ENCODE data around the gene CDK11B. TPM values are rescaled to one million over a fixed set of nuclear protein-coding genes. Genes with fewer than 3 reads are reported as not detected.
"Not testable (repeated sequence)": the region's sequence is repeated elsewhere in the genome, so short reads cannot be mapped to it uniquely, and the experiment has no call there.

CDK11B gene
- total and polyA plus RNA-seq, 2 experiments from 2014 or later = 11.7 to 19.1 TPM

DNA sequence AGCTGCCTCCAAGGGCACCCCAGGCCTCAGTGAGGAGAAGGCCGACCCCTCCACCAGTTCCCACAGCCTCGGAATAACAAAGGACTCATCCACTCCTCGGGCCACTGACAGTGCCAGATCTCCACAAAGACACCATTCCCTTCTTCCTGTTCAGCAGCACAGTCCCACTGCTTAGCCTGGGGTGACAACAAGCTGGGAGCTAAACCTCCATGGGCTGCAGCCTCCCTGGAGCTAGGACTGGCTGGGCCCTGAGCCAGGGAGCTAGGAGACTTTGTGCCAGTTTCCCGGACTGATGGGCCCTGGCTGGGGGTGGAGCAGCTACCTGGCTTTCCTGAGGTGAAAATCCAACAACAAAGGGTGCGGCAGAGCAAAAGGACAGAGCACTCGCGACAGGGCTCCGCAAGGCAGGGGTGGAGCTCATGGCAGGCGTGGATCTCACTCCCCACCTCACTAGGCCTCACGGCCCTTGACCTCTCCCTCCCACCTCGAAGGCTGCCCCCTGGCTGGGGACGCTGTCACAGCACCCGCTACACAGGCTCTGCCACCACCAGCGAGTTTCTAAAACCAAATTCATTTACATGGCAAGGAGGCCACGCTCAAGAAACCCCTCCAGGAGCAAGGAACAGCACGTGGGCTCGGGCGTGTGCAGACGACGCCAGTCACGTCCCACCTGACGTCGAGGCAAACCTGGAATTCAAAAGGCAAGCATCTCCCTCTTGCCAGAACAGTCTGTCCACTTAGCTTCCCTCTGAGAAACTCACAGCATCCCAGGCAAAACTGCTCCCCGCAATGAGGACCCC lies 20.0 kb upstream of the CDK11B start:
- no peak overlapping the region for H3K27ac ChIP-seq
- no peaks in the 10 kb centered on the region for H3K9me3 ChIP-seq (ENCODE audit: low read depth)
- no peak overlapping the region for H3K4me2 ChIP-seq (ENCODE audit: unreplicated experiment)
- no peaks in the 10 kb centered on the region for H3K4me1 ChIP-seq (ENCODE audit: insufficient read depth)
- H3K36me3 ChIP-seq (ENCODE audit: low read depth) = no peaks in the 10 kb centered on the region
- H4K20me1 ChIP-seq (ENCODE audit: insufficient read depth) = no peaks in the 10 kb centered on the region
- DNase-seq = no peak
- in situ Hi-C loops (cut with MboI) = no loop called here
- H3F3A ChIP-seq (ENCODE audit: insufficient read depth) = no peaks in the 10 kb centered on the region
- WGBS, 2 experiments (ENCODE audit: low coverage in 1 of 2, low lambda C conversion rate in 2 of 2, missing lambda C conversion rate in 2 of 2) = 73 to 75% methylated on average over 22 to 24 of the region's 24 CpGs
- H2AFZ ChIP-seq = no peak overlapping the region
- H3K9me2 ChIP-seq (ENCODE audit: insufficient read depth) = no peaks in the 10 kb centered on the region
- H3K27me3 ChIP-seq (replicated peaks; ENCODE audit: insufficient read depth) = no peaks in the 10 kb centered on the region
- H3K4me3 ChIP-seq = no peak overlapping the region
- no peak for TF ChIP-seq EZH2phosphoT487 (IDR thresholded peaks at IDR 0.05; ENCODE audit: insufficient read depth, low read depth)
- TF ChIP-seq EZH2 (IDR thresholded peaks at IDR 0.05; ENCODE audit: insufficient read depth, poor library complexity, severe bottlenecking) = no peak
- no peak overlapping the region for H3K9ac ChIP-seq
- peaks cover 66% of the 10 kb centered on the region for H3K79me2 ChIP-seq (ENCODE audit: insufficient read depth)

DNA sequence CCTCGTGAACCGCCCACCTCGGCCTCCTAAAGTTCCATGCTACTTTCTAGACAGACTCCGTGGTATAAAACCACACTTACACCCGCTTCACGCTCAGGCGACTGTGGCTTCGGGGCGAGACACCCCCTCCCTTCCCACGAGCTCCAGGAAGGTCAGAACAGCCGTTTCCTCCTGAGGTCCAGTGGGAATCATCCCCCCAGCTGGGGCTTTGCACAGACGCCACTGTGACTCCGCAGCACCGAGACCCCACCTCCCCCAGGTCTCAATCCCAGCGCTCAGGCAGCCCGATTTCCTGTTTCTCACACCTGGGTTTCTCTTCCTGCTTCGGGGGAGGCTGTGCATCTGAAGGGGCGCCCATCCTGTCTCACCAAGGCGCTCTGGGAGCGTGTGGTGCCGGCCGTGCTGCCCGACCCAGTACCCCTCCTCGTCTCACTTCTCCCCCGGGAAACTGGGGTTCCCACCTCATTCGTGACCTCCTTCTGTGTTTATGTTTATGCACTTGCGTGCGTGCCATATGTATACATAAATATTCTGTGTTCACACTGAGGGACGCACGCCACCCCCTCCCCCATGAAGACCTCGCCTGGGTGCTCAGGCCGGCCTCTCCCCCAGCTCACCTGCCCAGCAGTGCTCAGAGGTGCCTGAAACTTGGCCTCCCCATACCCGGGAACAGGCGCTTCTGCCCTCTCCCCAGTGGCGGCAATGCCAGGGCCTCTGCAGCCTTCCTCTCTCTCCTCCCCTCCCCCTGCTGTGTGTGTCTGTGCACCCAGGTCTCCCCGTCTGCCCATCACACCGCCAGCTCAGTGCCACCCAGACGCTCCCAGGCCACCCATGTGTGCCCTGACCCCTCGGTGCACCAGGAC lies 19.1 kb upstream of the CDK11B start:
- Histone ChIP-seq H3K4me2 (ENCODE audit: unreplicated experiment) (no peak overlapping the region), H3K36me3 (ENCODE audit: low read depth) (no peaks in the 10 kb centered on the region), H3K27ac (no peak overlapping the region), H3K4me3 (no peak overlapping the region), H3K4me1 (ENCODE audit: insufficient read depth) (no peaks in the 10 kb centered on the region), H3K9me2 (ENCODE audit: insufficient read depth) (no peaks in the 10 kb centered on the region), H3K79me2 (ENCODE audit: insufficient read depth) (peaks cover 57% of the 10 kb centered on the region), H3K27me3 (replicated peaks; ENCODE audit: insufficient read depth) (no peaks in the 10 kb centered on the region), H2AFZ (no peak overlapping the region), H3K9me3 (ENCODE audit: low read depth) (no peaks in the 10 kb centered on the region), H3K9ac (no peak overlapping the region), H4K20me1 (ENCODE audit: insufficient read depth) (no peaks in the 10 kb centered on the region), H3F3A (ENCODE audit: insufficient read depth) (no peaks in the 10 kb centered on the region)
- in situ Hi-C loops (cut with MboI) = no loop called here
- TF ChIP-seq EZH2phosphoT487 (IDR thresholded peaks at IDR 0.05; ENCODE audit: insufficient read depth, low read depth) = no peak
- no peak for TF ChIP-seq EZH2 (IDR thresholded peaks at IDR 0.05; ENCODE audit: insufficient read depth, poor library complexity, severe bottlenecking)
- 87 to 88% methylated on average over 38 to 39 of the region's 39 CpGs for WGBS, 2 experiments (ENCODE audit: low coverage in 1 of 2, low lambda C conversion rate in 2 of 2, missing lambda C conversion rate in 2 of 2)
- no peak for DNase-seq

DNA sequence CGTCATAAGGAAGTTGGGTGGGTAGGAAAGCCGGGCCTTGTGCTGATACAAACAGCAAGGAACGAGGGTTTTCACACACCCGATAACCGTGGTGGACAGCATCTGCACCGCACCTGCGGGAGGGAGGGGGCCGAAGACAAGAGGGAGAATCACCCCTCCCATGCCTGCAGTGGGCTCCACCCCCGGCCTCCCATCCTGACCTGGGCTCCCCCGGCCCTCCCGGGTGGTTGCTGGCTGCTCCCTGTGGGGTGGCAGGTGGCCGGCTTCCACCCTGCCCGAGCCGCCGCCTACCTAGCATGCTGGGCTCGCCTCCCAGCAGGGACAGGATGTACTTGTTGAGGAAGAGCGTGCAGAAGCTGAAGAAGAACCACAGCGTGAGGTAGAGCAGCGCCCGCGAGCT lies 17.3 kb upstream of the CDK11B start:
- DNase-seq; H3K9ac ChIP-seq; H3K27ac ChIP-seq; H3K36me3 ChIP-seq (ENCODE audit: low read depth); H3K4me1 ChIP-seq (ENCODE audit: insufficient read depth); H3K4me3 ChIP-seq; H3K9me2 ChIP-seq (ENCODE audit: insufficient read depth); in situ Hi-C loops (cut with MboI); H3K9me3 ChIP-seq (ENCODE audit: low read depth); H3K4me2 ChIP-seq (ENCODE audit: unreplicated experiment); H2AFZ ChIP-seq; H4K20me1 ChIP-seq (ENCODE audit: insufficient read depth); H3F3A ChIP-seq (ENCODE audit: insufficient read depth); H3K27me3 ChIP-seq (replicated peaks; ENCODE audit: insufficient read depth): not testable (repeated sequence)
- WGBS, 2 experiments (ENCODE audit: low coverage in 1 of 2, low lambda C conversion rate in 2 of 2, missing lambda C conversion rate in 2 of 2) = 87% methylated on average over 5 of the region's 21 CpGs; no CpG with 5 or more reads in 1 of the 2 experiments
- H3K79me2 ChIP-seq (ENCODE audit: insufficient read depth) = peaks cover 39% of the 10 kb centered on the region

DNA sequence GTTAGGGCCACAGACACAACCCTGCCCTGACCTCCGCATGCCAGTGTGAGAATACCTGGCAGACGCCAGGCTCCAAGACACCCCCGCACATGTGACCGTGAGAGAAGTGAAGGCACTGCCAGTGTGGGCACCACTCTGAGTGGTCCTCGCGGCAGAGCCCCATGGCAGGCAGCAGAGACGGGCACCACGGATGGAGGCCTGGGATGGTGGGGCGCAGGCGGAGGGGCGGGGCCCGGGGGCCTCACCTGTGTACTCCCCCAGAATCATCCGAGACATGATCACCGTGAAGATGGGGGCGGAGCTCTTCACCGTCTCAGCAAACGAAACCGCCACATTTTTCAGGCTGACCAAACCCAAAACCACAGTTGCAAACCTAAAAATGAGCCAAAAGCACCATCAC lies 16.4 kb upstream of the CDK11B start:
- H3K9me2 ChIP-seq (ENCODE audit: insufficient read depth); H3K4me1 ChIP-seq (ENCODE audit: insufficient read depth); H3K36me3 ChIP-seq (ENCODE audit: low read depth); H4K20me1 ChIP-seq (ENCODE audit: insufficient read depth); H3K9me3 ChIP-seq (ENCODE audit: low read depth); H3K4me3 ChIP-seq; H3K9ac ChIP-seq; H3K4me2 ChIP-seq (ENCODE audit: unreplicated experiment); H3K27ac ChIP-seq; H3F3A ChIP-seq (ENCODE audit: insufficient read depth); in situ Hi-C loops (cut with MboI); H3K27me3 ChIP-seq (replicated peaks; ENCODE audit: insufficient read depth); DNase-seq; H2AFZ ChIP-seq: not testable (repeated sequence)
- peaks cover 30% of the 10 kb centered on the region for H3K79me2 ChIP-seq (ENCODE audit: insufficient read depth)
- 96% methylated on average over 14 of the region's 18 CpGs; no CpG with 5 or more reads in 1 of the 2 experiments for WGBS, 2 experiments (ENCODE audit: low coverage in 1 of 2, low lambda C conversion rate in 2 of 2, missing lambda C conversion rate in 2 of 2)

DNA sequence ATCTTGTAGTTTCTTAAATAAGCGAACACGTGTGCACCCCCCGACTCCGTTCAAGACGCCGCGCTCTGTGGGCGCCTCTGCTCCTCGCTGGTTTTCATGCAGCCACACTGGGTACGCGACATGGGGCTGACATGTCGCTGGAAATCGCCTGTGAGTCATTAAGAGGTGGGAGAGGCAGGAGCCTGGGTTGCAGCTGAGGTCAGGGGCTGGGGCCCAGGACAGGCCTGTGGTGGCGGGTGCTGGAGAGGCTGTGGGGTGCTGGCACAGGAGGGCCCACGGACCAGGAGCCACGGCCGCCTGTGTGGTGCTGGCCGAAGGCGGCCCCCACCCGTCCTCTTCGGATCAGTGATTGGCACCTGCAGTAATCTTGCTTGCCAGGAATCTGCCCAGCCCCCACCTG lies 16.0 kb upstream of the CDK11B start:
- H3F3A ChIP-seq (ENCODE audit: insufficient read depth); H3K36me3 ChIP-seq (ENCODE audit: low read depth); H3K27me3 ChIP-seq (replicated peaks; ENCODE audit: insufficient read depth); H3K9ac ChIP-seq; H3K4me2 ChIP-seq (ENCODE audit: unreplicated experiment); H3K9me3 ChIP-seq (ENCODE audit: low read depth); DNase-seq; in situ Hi-C loops (cut with MboI); H3K27ac ChIP-seq; H3K4me3 ChIP-seq; H3K9me2 ChIP-seq (ENCODE audit: insufficient read depth); H4K20me1 ChIP-seq (ENCODE audit: insufficient read depth); H2AFZ ChIP-seq; H3K4me1 ChIP-seq (ENCODE audit: insufficient read depth): not testable (repeated sequence)
- H3K79me2 ChIP-seq (ENCODE audit: insufficient read depth) = peaks cover 26% of the 10 kb centered on the region
- WGBS, 2 experiments (ENCODE audit: low coverage in 1 of 2, low lambda C conversion rate in 2 of 2, missing lambda C conversion rate in 2 of 2) = 78 to 86% methylated on average over 12 to 16 of the region's 21 CpGs
